Measurements from ENCODE around the gene H6PD.

Gene H6PD

DNA sequence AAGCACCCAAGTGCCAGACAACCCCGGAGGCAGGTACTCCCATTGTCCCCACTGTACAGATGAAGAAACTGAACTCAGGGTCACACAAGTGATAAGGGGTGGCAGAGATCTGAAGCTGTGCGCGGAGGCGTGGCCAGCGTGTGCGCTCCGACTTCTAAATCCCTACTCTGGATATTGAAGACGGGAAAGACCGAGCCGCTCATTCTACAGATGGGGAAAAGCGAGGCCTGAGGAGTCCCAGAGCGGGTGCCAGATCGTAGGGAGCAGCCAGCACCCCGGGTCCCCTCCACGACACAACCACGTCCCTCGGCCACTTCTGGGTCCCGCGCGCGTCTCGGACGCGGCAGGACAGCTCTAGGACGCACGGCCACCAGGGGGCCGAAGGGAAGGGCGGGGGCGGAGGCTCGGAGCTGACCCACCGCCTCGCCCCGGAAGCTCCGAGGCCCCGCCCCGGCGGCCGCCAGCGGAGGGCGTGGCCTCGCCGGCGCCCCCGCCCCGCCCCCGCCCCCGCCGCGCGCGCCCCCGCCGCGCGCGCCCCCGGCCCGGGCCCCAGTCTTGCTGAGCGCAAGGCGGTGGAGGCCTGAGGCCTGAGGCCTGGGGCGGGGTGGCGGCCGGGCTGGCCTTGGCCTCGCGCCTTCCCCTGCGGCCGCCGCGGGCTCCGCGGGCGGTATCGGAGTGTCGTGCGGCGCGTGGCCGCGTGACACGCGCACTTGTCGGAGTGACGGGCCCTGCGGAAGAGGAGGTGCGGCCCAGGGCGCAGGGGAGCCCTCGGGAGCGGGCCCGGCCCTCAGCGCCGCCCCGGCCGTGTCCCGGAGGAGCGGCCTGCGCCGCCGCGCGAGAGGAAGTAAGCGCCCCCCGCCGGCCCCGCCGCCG is at the start of gene H6PD:
H6PD (plus strand) TSS at position 552 of the 873 bp plus-strand sequence. CDS start 10,161 bp downstream, outside the sequence.
- peak; percentile 88 for DNase-seq

GRCh38 chr1:9186082-9186859 is 48.3 kb upstream of the H6PD start:
- no peak for DNase-seq

DNA sequence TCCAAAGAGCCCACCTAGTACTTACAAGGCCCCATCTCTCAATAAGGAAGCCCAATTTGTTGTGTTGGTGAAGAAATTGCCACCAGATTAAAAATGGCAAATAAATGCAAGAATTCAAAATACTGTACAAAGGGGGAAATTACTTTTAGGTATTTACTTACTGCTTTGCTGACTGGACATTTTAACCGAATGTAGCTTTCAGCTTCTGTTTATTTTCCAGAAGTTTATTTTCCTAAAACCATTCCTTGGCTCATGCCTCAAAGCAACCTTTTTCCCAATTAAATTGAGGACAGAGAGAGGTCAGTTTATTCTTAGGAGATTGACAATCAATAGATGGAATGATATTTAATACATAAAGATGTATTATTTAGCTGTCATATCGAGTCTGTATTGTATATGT is 47.6 kb upstream of the H6PD start:
- DNase-seq, result no peak

DNA sequence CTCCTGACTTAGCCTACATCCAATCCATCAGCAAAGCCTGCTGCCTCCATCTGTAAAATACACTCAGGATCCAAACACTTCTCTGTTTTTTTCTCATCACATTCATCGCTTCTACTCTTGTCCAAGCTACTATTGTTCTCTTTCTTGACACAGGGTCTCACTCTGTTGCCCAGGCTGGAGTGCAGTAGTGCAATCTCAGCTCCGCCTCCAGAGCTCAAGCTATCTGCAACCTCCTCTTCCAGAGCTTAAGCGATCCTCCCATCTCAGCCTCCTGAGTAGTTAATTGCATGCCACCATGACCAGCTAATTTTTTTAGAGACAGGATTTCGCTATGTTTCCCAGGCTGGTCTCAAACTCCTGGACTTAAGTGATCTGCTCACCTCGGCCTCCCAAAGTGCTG is 44.3 kb upstream of the H6PD start:
- DNase-seq, result no peak

- no peak for DNase-seq
Observed at GRCh38 chr1:9191231-9191630, 43.3 kb upstream of the H6PD start.

DNA sequence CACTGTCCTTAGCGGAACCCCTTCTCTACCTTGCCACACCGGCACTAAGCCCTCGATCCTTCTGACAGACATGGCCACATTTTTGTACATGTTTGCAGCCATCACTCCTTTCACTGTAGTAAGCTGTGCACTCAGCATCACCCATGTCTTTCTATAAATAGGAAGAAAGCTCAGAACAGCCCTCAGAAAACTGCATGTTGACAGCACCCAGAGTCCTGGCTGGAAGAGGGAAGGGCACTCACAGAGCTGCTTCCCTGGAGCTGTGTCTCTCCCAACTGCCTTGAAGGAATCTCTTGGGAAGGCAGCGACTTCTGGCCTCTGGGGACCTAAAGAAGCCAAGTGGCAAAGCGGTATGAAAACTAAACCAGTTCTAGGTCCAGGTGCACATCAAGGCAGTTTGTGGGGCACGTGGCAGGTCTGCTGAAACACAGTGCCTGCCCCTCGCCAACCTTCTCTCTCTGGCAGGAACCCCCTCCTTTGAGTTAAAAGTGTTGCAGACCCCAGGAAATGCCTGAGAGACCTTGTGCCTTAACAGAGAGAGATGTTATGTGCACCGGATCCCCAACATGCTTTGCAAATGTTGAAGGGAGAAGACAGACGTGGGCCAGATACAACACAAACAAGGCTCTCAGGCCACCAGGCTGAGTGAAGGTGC is 41.9 kb upstream of the H6PD start:
- DNase-seq, result no peak

DNA sequence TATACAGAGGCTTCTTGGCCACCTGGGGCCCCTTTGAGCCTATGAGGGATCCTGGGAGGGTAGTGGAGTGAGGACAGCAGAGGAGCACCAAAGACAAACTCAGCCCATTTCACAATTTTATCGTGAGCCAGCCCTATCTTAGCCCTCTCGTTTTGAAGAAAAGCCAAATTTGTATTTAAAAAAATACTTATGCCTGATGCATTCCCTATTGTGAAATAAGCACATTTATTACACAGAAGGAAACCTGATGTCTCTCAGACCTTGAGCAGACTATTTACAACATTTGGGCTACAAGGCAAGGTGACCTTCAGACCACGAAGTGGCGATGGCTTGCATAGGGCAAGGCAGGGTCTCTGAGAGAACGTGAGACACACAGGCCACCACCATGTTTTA is 41.3 kb upstream of the H6PD start:
- DNase-seq, result no peak

DNA sequence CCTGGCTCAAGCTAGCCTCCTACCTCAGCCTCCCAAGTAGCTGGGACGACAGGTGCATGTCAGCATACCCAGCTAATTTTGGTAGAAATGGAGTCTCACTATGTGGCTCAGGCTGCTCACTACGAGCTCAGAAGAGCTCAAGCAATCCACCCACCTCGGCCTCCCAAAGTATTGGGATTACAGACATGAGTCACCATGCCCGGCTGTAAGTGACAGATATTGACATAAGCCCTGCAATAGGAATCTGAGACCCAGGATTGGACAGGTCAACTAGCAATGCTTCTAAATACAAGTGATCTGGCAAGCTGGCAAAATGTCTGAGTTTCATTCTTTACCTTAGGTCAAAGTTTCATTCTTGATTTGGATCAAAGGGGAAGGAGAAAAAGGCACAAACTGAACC is 40.5 kb upstream of the H6PD start:
- no peak for DNase-seq

GRCh38 chr1:9195651-9196050 is 38.9 kb upstream of the H6PD start:
- no peak for DNase-seq

- DNase-seq, result peak; percentile 79
Observed at GRCh38 chr1:9196129-9197040, 38.2 kb upstream of the H6PD start.

DNA sequence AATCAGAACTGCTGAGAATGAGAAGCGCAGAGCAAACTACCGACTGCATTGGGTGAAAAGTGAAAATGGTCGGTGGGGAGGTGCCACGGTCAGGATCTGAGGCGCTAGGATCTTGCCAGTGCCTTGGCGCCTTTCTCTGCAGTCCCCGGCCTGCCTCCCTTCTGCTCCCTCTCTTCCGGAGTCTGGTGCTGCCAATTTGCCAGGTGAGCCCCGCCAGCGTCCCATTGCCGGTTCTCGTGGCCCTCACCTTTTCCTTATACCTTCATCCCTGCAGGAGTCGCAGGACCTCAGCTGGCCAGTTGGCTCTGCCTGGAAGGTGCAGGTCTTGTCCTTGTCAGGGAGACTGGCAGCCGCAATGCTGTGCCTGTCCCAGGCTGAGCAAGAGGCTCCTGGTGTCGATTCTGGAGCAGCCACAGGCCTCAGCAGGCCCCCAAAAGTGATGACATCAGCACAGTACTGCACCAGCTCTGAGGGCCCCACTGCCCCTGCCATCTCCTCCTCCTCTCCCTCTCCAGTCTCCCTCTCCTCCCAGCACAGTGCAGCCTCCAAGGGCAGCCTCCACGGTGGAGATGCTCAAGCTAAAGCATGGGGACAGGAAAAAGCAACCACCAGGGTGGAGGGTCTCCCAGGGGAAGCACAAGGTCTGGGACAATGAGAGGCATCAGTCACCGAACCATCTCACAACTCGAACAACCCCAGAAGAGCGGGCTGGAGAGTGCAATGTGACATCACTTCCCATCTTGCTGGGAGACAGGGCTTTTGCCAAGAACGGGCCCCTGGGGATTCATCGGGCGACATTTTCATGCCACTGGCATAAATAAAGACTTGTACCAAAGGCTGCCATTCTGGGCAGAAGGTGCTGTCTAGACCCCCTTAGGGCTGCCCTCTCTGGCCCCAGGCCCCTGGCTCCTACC is 37.1 kb upstream of the H6PD start:
- DNase-seq, result no peak

- no peak for DNase-seq
Observed at GRCh38 chr1:9198538-9199361, 35.8 kb upstream of the H6PD start.

- no peak for DNase-seq
Observed at GRCh38 chr1:9200441-9200840, 34.1 kb upstream of the H6PD start.

DNA sequence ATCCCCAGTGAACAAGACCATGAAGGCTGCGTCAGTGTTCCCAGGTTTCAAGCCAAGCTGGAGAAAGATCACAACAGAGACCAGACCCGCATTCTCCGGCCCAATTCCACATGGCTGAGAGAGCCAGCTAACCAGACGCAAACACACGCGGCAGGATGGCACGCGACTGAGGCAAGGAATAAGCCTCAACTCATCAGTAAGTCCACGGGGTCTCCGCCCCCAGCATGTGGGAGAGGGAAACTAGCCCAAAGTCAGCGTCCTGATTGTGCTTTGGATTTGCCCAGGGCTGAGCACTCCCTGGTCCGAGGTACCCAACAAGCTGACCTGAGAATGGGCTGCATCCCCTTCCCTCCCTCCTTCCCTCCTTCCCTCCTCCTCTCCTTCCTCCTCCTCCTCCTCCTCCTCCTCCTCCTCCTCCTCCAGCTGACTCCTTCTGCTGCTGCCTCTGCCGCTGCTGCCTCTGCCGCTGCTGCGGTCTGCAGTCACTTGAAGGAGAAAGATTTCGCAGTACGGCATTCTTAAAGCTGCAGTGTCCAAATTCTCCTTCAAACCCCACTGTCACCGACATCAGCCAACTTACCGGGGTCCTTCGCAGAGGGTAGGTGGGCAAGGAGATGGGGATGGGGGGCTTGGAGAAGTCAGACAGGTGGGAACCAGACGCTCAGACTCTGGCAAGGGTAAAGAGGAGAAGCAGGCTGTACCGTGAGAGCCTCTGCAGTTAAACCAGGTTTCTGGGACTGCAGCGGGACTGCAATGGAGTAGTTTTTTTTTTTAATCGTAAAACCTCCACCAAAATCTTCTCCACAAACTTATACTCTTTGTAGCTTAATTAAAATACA is 33.0 kb upstream of the H6PD start:
- no peak for DNase-seq

DNA sequence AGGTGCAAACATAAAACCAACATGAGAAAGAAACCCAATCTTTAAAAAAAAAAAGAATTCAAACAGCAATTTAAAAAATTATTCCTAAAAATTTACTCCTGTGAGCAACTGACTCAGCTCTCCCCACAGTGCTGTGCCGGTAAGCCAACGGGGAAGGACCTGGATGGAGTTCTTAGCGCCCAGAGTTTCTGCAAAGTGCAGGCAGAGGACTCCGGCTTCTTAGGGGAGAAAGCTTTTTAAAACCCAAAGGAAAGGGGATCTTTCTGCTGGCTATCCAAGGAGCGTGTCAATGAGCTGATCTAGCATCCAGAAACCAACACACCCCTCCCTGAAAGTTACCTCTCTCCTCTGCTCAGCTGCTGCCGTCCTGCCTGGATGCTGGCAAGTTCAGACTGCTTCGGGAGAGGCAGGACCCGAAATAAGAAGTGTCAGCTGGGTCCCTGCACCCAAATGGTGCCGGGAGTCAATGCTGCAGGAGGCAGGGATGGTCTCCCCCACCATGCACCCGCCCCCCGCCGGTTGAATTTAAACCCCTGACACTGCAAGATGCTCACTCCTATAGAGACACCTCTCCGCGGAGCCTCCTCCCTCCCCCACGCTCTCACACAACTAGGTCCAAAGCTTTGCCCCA is 32.2 kb upstream of the H6PD start:
- DNase-seq, result no peak

DNA sequence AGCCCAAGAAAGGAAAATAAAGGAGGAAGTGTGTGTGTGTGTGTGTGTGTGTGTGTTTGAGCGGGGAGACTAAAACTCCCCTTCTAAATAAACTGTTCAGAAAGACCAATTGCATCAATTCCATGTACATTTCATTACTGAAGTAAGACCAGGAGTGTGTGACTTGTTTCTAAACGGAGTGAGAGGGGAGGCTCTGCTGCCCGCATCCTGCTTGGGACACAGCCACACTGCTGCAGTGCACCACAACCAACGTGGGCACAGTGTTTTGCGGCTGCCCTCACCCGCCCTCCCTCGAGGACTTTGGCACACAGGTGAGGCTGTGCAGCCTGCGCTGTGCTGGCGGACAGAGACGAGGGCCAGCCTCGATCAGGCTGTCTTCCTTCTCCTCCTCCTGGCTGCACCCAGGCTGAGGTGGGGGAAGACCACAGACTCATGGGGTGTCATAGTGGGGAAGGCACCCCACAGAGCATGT is 31.0 kb upstream of the H6PD start:
- no peak for DNase-seq

- DNase-seq, result no peak
Observed at GRCh38 chr1:9204156-9204720, 30.3 kb upstream of the H6PD start.

GRCh38 chr1:9207086-9207485 is 27.5 kb upstream of the H6PD start:
- no peak for DNase-seq

- no peak for DNase-seq
Observed at GRCh38 chr1:9207715-9208114, 26.9 kb upstream of the H6PD start.

Measured in hematopoietic multipotent progenitor cell treated with erythropoietin and hydrocortisone succinate and interleukin-3 and kit ligand, for 6 days (in vitro differentiated cells).